Memory B cell (primary cell): Measurements from ENCODE around the gene RHBDD1.
A peak's percentile ranks its signal among the peaks of the same experiment; 100 is the strongest.
"Not testable (repeated sequence)": the region's sequence is repeated elsewhere in the genome, so short reads cannot be mapped to it uniquely, and the experiment has no call there.

Experiments used
- ATAC-seq: fragments of 150-1000 bp; cut with Tn5 transposase; 2 replicates; pipeline ENCODE4 v1.10.0; 2021; ENCODE audit warnings: low read depth, mild to moderate bottlenecking, moderate library complexity
- DNase-seq, 2 donors: peaks; one replicate each; pipeline ENCODE4 v3.0.0; 2022; ENCODE audit warnings: low spot score in 2 of 2
- H3K27ac Mint-ChIP-seq: one replicate; pipeline ENCODE4 v1.8.0; 2022; ENCODE audit warnings: mild to moderate bottlenecking, moderate library complexity, mixed read lengths
- H3K27me3 Mint-ChIP-seq: one replicate; pipeline ENCODE4 v1.8.0; 2022; ENCODE audit warnings: mixed read lengths
- H3K36me3 Mint-ChIP-seq: one replicate; pipeline ENCODE4 v1.8.0; 2022; ENCODE audit warnings: mild to moderate bottlenecking, mixed read lengths
- H3K4me1 Mint-ChIP-seq: one replicate; pipeline ENCODE4 v1.8.0; 2022; ENCODE audit warnings: mixed read lengths
- H3K4me3 Mint-ChIP-seq: one replicate; pipeline ENCODE4 v1.8.0; 2022; ENCODE audit warnings: mild to moderate bottlenecking, moderate library complexity, mixed read lengths
- H3K9me3 Mint-ChIP-seq: one replicate; pipeline ENCODE4 v1.8.0; 2022; ENCODE audit warnings: mixed read lengths

Gene RHBDD1

DNA sequence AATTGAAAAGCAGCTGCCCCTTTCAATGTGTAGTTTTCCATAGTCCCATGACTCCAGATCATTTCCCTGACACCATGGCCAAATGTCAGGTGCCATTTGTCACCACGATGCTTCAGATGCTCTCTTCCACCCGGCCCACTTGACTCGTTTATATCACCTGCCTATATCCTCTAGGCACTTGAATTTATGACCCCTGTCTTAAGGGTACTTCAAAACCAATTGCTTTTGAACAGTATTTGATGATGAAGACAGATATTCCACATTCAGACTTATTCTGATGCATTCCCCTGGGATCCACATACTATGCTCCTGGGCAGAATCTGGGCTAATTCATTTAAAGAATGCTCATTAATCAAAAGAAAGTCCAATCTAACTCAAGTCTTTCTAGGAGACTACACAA lies 16.9 kb upstream of the RHBDD1 start:
- H3K4me3 Mint-ChIP-seq: no peak overlapping the region
- peaks cover 4% of the 10 kb centered on the region for H3K27me3 Mint-ChIP-seq
- peaks cover 2% of the 10 kb centered on the region for H3K9me3 Mint-ChIP-seq
- H3K27ac Mint-ChIP-seq: no peak overlapping the region
- peaks cover 2% of the 10 kb centered on the region for H3K36me3 Mint-ChIP-seq
- no peak for DNase-seq
- ATAC-seq: no peak
- no peaks in the 10 kb centered on the region for H3K4me1 Mint-ChIP-seq

DNA sequence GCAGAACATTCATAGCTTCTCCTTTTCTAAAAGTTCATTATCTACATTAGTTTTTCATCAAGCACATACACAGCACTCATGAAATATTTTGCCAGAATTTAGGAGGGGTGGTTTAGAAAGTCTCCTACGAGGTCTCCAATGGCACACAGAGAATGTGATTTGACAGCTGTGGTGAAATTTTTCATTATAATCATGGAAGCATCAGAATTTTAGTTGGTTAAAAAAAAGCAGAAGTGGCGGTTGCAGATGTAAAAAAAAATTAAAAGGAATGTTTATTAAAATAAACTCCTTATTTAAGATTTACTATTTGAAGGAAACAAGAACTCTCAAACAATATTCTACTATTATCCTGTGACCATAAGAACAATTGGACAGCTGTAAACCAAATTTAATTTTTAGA lies 10.8 kb upstream of the RHBDD1 start:
- H3K27me3 Mint-ChIP-seq: no peaks in the 10 kb centered on the region
- H3K4me1 Mint-ChIP-seq: peaks cover 2% of the 10 kb centered on the region
- no peak overlapping the region for H3K4me3 Mint-ChIP-seq
- no peaks in the 10 kb centered on the region for H3K9me3 Mint-ChIP-seq
- peaks cover 2% of the 10 kb centered on the region for H3K36me3 Mint-ChIP-seq
- H3K27ac Mint-ChIP-seq: no peak overlapping the region
- DNase-seq (no peak), ATAC-seq (no peak)

DNA sequence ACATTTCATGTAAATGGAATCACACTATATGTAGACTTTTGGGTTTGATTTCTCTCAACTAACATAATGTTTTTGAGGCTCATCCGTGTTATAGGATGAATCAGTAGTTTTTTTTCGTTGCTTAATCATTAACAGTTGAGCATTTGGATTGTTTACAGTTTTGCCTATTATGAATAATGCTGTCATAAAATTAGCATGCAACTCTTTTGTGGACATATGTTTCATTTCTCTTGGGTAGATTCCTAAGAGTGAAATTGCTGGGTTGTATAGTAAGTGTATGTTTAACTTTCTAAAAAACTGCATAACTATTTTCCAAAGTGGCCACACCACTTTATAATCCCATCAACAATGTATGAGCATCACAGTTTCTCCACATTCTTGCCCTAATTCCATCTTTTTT lies 7.7 kb upstream of the RHBDD1 start:
- H3K27me3 Mint-ChIP-seq: no peaks in the 10 kb centered on the region
- H3K4me1 Mint-ChIP-seq: peaks cover 2% of the 10 kb centered on the region
- H3K4me3 Mint-ChIP-seq: no peak overlapping the region
- ATAC-seq: no peak
- no peaks in the 10 kb centered on the region for H3K9me3 Mint-ChIP-seq
- H3K27ac Mint-ChIP-seq: no peak overlapping the region
- H3K36me3 Mint-ChIP-seq: peaks cover 10% of the 10 kb centered on the region
- DNase-seq: no peak

GRCh38 chr2:226829721-226830631 lies 5.9 kb upstream of the RHBDD1 start:
- Mint-ChIP-seq H3K27me3 (no peaks in the 10 kb centered on the region), H3K27ac (peak overlapping the region; percentile 26), H3K36me3 (peaks cover 9% of the 10 kb centered on the region), H3K4me3 (no peak overlapping the region), H3K4me1 (peaks cover 2% of the 10 kb centered on the region), H3K9me3 (no peaks in the 10 kb centered on the region)
- ATAC-seq (no peak), DNase-seq (no peak)

DNA sequence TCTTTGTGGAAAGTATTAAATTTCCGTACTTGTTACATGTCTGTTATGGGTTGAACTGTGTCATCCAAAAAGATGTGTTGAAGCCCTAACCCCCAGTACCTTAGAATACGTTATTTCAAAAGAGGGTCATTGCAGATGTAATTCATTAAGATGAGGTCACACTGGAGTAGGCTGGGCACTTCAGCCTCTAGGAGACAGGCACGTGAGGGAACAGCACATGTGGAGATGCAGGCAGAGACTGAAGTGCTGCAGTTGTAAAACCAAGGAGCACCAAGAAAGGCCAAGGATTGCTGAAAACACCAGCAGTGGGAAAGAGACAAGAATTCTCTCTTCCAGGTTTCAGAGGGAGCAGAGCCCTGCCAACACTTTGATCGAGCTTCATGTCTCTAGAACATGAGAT lies 4.6 kb upstream of the RHBDD1 start:
- Mint-ChIP-seq H3K4me1 (peaks cover 2% of the 10 kb centered on the region), H3K27ac (no peak overlapping the region), H3K27me3 (no peaks in the 10 kb centered on the region), H3K36me3 (peaks cover 9% of the 10 kb centered on the region), H3K4me3 (no peak overlapping the region), H3K9me3 (no peaks in the 10 kb centered on the region)
- ATAC-seq (no peak), DNase-seq (no peak)

DNA sequence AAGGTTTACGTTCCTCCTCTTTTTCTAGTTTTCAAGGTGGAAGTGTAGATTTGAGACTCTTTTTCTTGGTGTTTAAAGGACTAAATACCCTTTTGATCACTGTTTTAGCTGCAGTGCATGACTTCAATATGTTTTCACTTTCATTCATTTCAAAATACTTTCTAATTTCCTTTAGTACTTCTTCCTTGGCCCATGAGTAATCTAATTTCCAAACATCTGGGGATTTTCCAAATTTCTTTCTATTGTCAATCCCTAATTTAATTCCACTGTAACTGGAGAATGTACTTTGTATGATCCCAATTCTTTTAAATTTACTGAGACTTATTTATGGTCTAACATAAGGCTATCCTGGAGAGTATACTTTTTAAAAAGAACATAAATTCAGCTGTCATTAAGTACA lies 3.8 kb upstream of the RHBDD1 start:
- H3K27ac Mint-ChIP-seq: no peak overlapping the region
- no peak overlapping the region for H3K4me3 Mint-ChIP-seq
- ATAC-seq (no peak), DNase-seq (no peak)
- peaks cover 5% of the 10 kb centered on the region for H3K4me1 Mint-ChIP-seq
- no peaks in the 10 kb centered on the region for H3K9me3 Mint-ChIP-seq
- H3K27me3 Mint-ChIP-seq: no peaks in the 10 kb centered on the region
- H3K36me3 Mint-ChIP-seq: peaks cover 9% of the 10 kb centered on the region

- H3K9me3 Mint-ChIP-seq, H3K27me3 Mint-ChIP-seq, DNase-seq, ATAC-seq, H3K36me3 Mint-ChIP-seq: not testable (repeated sequence)
- Mint-ChIP-seq H3K4me3 (peak overlapping the region; percentile 94), H3K27ac (peak overlapping the region; percentile 100), H3K4me1 (peaks cover 26% of the 10 kb centered on the region)
Measured at GRCh38 chr2:226834880-226835279, 974 bp upstream of the RHBDD1 start.

DNA sequence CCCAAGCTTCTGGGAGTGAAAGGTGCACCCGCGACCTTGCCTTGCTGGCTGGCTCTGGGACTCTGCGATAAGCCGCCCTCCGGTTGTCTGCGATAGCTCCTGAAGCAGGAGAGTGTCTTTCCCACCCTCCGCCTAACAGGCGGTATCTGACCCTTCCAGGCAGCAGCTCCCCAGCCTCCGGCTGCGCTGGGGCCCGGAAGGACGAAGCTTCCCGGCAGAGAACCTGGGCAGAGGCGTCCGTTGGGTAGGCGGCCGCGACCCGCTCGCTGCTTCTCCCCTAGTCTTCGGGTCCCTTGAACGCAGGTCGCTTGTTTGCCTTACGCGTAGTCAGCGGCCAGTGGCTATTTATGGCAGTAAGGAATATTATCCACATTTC lies 446 bp upstream of the RHBDD1 start:
- Mint-ChIP-seq H3K4me1 (peaks cover 29% of the 10 kb centered on the region), H3K4me3 (peak overlapping the region; percentile 94), H3K27me3 (no peaks in the 10 kb centered on the region), H3K9me3 (no peaks in the 10 kb centered on the region), H3K36me3 (peaks cover 9% of the 10 kb centered on the region), H3K27ac (peak overlapping the region; percentile 100)
- DNase-seq: no peak
- ATAC-seq: peak; percentile 3

DNA sequence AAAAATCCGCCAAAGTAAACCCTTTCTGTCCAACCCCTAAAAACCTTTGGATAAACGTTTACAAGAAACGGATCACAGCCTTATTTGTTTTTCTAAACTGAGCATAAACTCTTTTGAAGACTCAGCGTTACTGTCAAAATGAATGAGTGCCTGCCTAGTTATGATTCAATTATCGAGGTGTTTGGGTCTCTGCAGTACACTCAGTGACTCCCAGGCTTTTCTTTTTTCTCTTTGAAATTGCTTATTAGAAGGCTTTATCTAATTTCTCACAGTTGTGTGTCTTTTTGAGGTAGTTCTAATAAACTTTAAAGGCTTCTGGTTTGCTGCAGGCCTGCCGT lies 663 bp downstream of the RHBDD1 start:
- Mint-ChIP-seq H3K4me1 (peaks cover 33% of the 10 kb centered on the region), H3K9me3 (no peaks in the 10 kb centered on the region), H3K4me3 (peak overlapping the region; percentile 94), H3K27ac (peak overlapping the region; percentile 100), H3K36me3 (peaks cover 6% of the 10 kb centered on the region), H3K27me3 (no peaks in the 10 kb centered on the region)
- peak; percentile 0 for ATAC-seq
- no peak for DNase-seq

GRCh38 chr2:226837334-226837733 lies 1.5 kb downstream of the RHBDD1 start:
- ATAC-seq: no peak
- H3K27ac Mint-ChIP-seq: peak overlapping the region; percentile 100
- peak overlapping the region; percentile 94 for H3K4me3 Mint-ChIP-seq
- H3K36me3 Mint-ChIP-seq: peaks cover 6% of the 10 kb centered on the region
- H3K4me1 Mint-ChIP-seq: peaks cover 38% of the 10 kb centered on the region
- no peaks in the 10 kb centered on the region for H3K27me3 Mint-ChIP-seq
- H3K9me3 Mint-ChIP-seq: no peaks in the 10 kb centered on the region
- no peak for DNase-seq

GRCh38 chr2:226837787-226838603 lies 2.1 kb downstream of the RHBDD1 start:
- peaks cover 44% of the 10 kb centered on the region for H3K4me1 Mint-ChIP-seq
- peaks cover 6% of the 10 kb centered on the region for H3K36me3 Mint-ChIP-seq

GRCh38 chr2:226838722-226839121 lies 2.9 kb downstream of the RHBDD1 start:
- no peak for DNase-seq
- Mint-ChIP-seq H3K9me3 (peaks cover 4% of the 10 kb centered on the region), H3K4me1 (peaks cover 51% of the 10 kb centered on the region), H3K4me3 (peak overlapping the region; percentile 44), H3K27ac (peak overlapping the region; percentile 100), H3K36me3 (peaks cover 9% of the 10 kb centered on the region), H3K27me3 (no peaks in the 10 kb centered on the region)
- ATAC-seq: no peak

More at GRCh38 chr2:226837787-226838603, 2.1 kb downstream of the RHBDD1 start:
- H3K27me3 Mint-ChIP-seq: no peaks in the 10 kb centered on the region
- DNase-seq: no peak
- H3K9me3 Mint-ChIP-seq: peaks cover 2% of the 10 kb centered on the region
- peak overlapping the region; percentile 94 for H3K4me3 Mint-ChIP-seq
- ATAC-seq: no peak
- peak overlapping the region; percentile 100 for H3K27ac Mint-ChIP-seq

- peaks cover 11% of the 10 kb centered on the region for H3K36me3 Mint-ChIP-seq
- peak in 1 of 2 donors; percentile 37 for DNase-seq
Measured at GRCh38 chr2:226839161-226839560, 3.3 kb downstream of the RHBDD1 start.

DNA sequence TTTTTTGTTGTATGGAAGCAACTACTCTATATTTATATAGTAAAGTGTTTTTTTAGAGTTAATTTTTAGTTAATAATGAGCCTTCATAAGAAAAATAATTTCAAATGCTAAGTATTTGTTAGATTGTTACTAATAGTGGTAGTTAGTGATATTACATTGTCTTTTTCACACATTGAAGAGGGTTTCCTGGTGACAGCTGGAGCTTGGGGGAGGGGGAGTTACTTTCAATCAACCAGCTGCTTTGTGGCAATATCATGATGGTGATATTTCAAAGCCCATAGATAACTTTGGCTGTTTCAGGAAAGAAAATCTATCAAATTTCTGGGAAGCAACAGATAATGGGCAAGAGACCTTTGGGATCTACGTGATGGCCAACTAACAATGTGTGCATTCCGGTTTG lies 4.1 kb downstream of the RHBDD1 start:
- H3K27ac Mint-ChIP-seq: peak overlapping the region; percentile 100

More at GRCh38 chr2:226839161-226839560, 3.3 kb downstream of the RHBDD1 start:
- peak overlapping the region; percentile 100 for H3K27ac Mint-ChIP-seq
- peak; percentile 10 for ATAC-seq
- H3K9me3 Mint-ChIP-seq: peaks cover 4% of the 10 kb centered on the region
- peaks cover 54% of the 10 kb centered on the region for H3K4me1 Mint-ChIP-seq
- peak overlapping the region; percentile 82 for H3K4me3 Mint-ChIP-seq
- no peaks in the 10 kb centered on the region for H3K27me3 Mint-ChIP-seq

More for the DNA sequence above, 4.1 kb downstream of the RHBDD1 start:
- ATAC-seq (no peak), DNase-seq (no peak)
- H3K4me1 Mint-ChIP-seq: peaks cover 54% of the 10 kb centered on the region
- H3K36me3 Mint-ChIP-seq: peaks cover 13% of the 10 kb centered on the region
- H3K4me3 Mint-ChIP-seq: no peak overlapping the region
- H3K27me3 Mint-ChIP-seq: no peaks in the 10 kb centered on the region
- H3K9me3 Mint-ChIP-seq: peaks cover 4% of the 10 kb centered on the region
